Smooth muscle cell (in vitro differentiated cells): Measurements from ENCODE around the gene ALDH2. TPM values are rescaled to one million over a fixed set of nuclear protein-coding genes. Genes with fewer than 3 reads are reported as not detected.

Experiments
- DNase-seq: peaks from one replicate; lab custom pipeline; 2025; ENCODE audit not compliant: unreplicated experiment; lab: John Stamatoyannopoulos, UW
- H2AFZ ChIP-seq: fragments of 200-600 bp; sonication (generic); 2 replicates; pipeline ENCODE4 v1.6.0; 2016; ENCODE audit warnings: antibody characterized with exemption, low read depth, mild to moderate bottlenecking
- H3F3A ChIP-seq: fragments of 200-600 bp; sonication (generic); 2 replicates; pipeline ENCODE4 v1.6.0; 2017; ENCODE audit warnings: antibody characterized with exemption, low read depth
- H3K27ac ChIP-seq: fragments of 200-600 bp; sonication (generic); 2 replicates; pipeline ENCODE4 v1.5.1; 2016; ENCODE audit warnings: low read depth, mild to moderate bottlenecking
- H3K27me3 ChIP-seq: fragments of 200-600 bp; sonication (generic); 2 replicates; pipeline ENCODE4 v1.6.1; 2016; ENCODE audit warnings: low read depth, mild to moderate bottlenecking
- H3K36me3 ChIP-seq: fragments of 200-600 bp; sonication (generic); 2 replicates; pipeline ENCODE4 v1.5.1; 2016; ENCODE audit warnings: low read depth
- H3K4me1 ChIP-seq: fragments of 200-600 bp; sonication (generic); 2 replicates; pipeline ENCODE4 v1.5.1; 2016; ENCODE audit warnings: low read depth
- H3K4me2 ChIP-seq: fragments of 200-600 bp; sonication (generic); 2 replicates; pipeline ENCODE4 v1.6.0; 2016; ENCODE audit warnings: mild to moderate bottlenecking
- H3K4me3 ChIP-seq: fragments of 200-600 bp; sonication (generic); 2 replicates; pipeline ENCODE4 v1.5.1; 2016; ENCODE audit warnings: mild to moderate bottlenecking
- H3K79me2 ChIP-seq: fragments of 200-600 bp; sonication (generic); 2 replicates; pipeline ENCODE4 v1.6.0; 2016; ENCODE audit warnings: low read depth, mild to moderate bottlenecking
- H3K9ac ChIP-seq: fragments of 200-600 bp; sonication (generic); 2 replicates; pipeline ENCODE4 v1.6.0; 2016; ENCODE audit warnings: low read depth
- H3K9me3 ChIP-seq: fragments of 200-600 bp; sonication (generic); replicated peaks from 2 replicates; pipeline ENCODE4 v1.5.1; 2016; ENCODE audit warnings: low read depth
- H4K20me1 ChIP-seq: fragments of 200-600 bp; sonication (generic); 2 replicates; pipeline ENCODE4 v1.6.0; 2016; ENCODE audit warnings: low read depth
- CTCF ChIP-seq: fragments of 200-600 bp; sonication (generic); IDR thresholded peaks from 2 replicates; pipeline ENCODE4 v1.5.1; 2017; ENCODE audit warnings: borderline replicate concordance, mild to moderate bottlenecking, antibody characterized with exemption; ENCODE audit not compliant: insufficient read depth, poor library complexity, severe bottlenecking
- WGBS: methylation state at CpG from one replicate; pipeline ENCODE4 v1.1.7; 2016; ENCODE audit warnings: low lambda C conversion rate; 5-methylcytosine and 5-hydroxymethylcytosine counted together
- polyA plus RNA-seq: library from polyadenylated mRNA; unstranded; fragments of >200 nt; fragmentation: Nextera tagmentation; extraction: Ambion mirVana; gene quantifications from 2 replicates; pipeline ENCODE4 v1.2.1, GENCODE V29; 2016
- total RNA-seq: library from RNA; depleted of rRNA; stranded (reverse); fragments of >200 nt; gene quantifications from 2 replicates; pipeline ENCODE4 v1.2.3, GENCODE V29; 2014

The ALDH2 gene
- total and polyA plus RNA-seq, 2 experiments from 2014 or later: 17.0 to 54.6 TPM

GRCh38 chr12:111792155-111792855 lies 25.6 kb downstream of the ALDH2 start:
- Histone ChIP-seq H3K4me3 (no peak overlapping the region), H3K4me2 (no peak overlapping the region), H3K27me3 (no peaks in the 10 kb centered on the region), H2AFZ (no peak overlapping the region), H3K79me2 (no peaks in the 10 kb centered on the region), H3K4me1 (no peaks in the 10 kb centered on the region), H3F3A (no peaks in the 10 kb centered on the region), H3K9me3 (no peaks in the 10 kb centered on the region), H3K36me3 (no peaks in the 10 kb centered on the region), H3K27ac (no peak overlapping the region), H4K20me1 (no peaks in the 10 kb centered on the region), H3K9ac (no peak overlapping the region)
- WGBS: 96% methylated on average over 27 of the region's 27 CpGs
- no peak for TF ChIP-seq CTCF
- DNase-seq: no peak

- TF ChIP-seq CTCF: no peak
- Histone ChIP-seq H3K4me1 (no peaks in the 10 kb centered on the region), H4K20me1 (no peaks in the 10 kb centered on the region), H3K4me3 (no peak overlapping the region), H3F3A (no peaks in the 10 kb centered on the region), H2AFZ (no peak overlapping the region), H3K4me2 (no peak overlapping the region), H3K9me3 (no peaks in the 10 kb centered on the region), H3K36me3 (no peaks in the 10 kb centered on the region), H3K27me3 (no peaks in the 10 kb centered on the region), H3K27ac (no peak overlapping the region), H3K9ac (no peak overlapping the region), H3K79me2 (no peaks in the 10 kb centered on the region)
- WGBS: 96% methylated on average over 3 of the region's 3 CpGs
- DNase-seq: no peak
Observed at GRCh38 chr12:111792856-111793235, 26.1 kb downstream of the ALDH2 start.

- no peak for TF ChIP-seq CTCF
- Histone ChIP-seq H3K4me2 (no peak overlapping the region), H3K27ac (no peak overlapping the region), H3K79me2 (no peaks in the 10 kb centered on the region), H3K4me1 (no peaks in the 10 kb centered on the region), H3K9ac (no peak overlapping the region), H3K36me3 (no peaks in the 10 kb centered on the region), H2AFZ (no peak overlapping the region), H3K9me3 (no peaks in the 10 kb centered on the region), H3K27me3 (no peaks in the 10 kb centered on the region), H4K20me1 (no peaks in the 10 kb centered on the region), H3K4me3 (no peak overlapping the region), H3F3A (no peaks in the 10 kb centered on the region)
- WGBS: 94% methylated on average over 4 of the region's 4 CpGs
- no peak for DNase-seq
Observed at GRCh38 chr12:111798182-111798581, 31.4 kb downstream of the ALDH2 start.

GRCh38 chr12:111799758-111800157 lies 33.0 kb downstream of the ALDH2 start:
- Histone ChIP-seq H3K36me3 (no peaks in the 10 kb centered on the region), H4K20me1 (no peaks in the 10 kb centered on the region), H3K9me3 (no peaks in the 10 kb centered on the region), H3F3A (no peaks in the 10 kb centered on the region), H3K4me2 (no peak overlapping the region), H2AFZ (no peak overlapping the region), H3K4me1 (no peaks in the 10 kb centered on the region), H3K79me2 (no peaks in the 10 kb centered on the region), H3K4me3 (no peak overlapping the region), H3K27ac (no peak overlapping the region), H3K9ac (no peak overlapping the region), H3K27me3 (no peaks in the 10 kb centered on the region)
- 99% methylated on average over 9 of the region's 9 CpGs for WGBS
- no peak for DNase-seq
- TF ChIP-seq CTCF: no peak
